Measurements from ENCODE around the gene CRHR1.

DNA sequence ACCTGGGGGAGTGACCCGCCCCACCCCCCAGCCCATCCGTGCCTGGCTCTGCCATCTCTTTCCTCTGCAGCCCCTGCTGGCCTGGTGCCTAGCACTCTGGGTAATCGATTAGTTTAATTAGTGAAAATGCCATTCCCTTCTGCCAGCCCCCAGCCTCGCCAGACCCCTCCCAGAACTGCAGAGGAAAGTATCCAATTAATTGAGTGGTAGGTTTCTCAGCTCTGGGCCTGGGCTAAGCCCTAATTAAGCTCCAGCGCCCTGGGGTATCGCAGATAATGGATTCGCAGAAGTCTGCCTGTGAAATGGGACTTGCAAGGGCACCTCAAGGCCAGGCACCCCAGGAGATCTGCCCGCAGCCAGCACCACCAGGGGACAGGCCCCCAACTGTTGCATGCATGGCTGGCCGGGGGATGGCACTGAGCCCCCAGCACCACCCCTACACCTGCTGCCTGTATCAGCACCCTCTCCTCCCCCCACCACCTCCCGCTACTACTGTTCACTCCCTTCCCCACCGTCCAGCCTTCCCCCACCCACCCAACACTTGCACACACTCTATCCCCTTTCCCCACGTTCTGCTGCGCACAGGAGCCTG is 40.9 kb downstream of the CRHR1 start:
- TF ChIP-seq, protein P1, sequence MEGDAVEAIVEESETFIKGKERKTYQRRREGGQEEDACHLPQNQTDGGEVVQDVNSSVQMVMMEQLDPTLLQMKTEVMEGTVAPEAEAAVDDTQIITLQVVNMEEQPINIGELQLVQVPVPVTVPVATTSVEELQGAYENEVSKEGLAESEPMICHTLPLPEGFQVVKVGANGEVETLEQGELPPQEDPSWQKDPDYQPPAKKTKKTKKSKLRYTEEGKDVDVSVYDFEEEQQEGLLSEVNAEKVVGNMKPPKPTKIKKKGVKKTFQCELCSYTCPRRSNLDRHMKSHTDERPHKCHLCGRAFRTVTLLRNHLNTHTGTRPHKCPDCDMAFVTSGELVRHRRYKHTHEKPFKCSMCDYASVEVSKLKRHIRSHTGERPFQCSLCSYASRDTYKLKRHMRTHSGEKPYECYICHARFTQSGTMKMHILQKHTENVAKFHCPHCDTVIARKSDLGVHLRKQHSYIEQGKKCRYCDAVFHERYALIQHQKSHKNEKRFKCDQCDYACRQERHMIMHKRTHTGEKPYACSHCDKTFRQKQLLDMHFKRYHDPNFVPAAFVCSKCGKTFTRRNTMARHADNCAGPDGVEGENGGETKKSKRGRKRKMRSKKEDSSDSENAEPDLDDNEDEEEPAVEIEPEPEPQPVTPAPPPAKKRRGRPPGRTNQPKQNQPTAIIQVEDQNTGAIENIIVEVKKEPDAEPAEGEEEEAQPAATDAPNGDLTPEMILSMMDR (conservative IDR thresholded peaks at IDR 0.05; ENCODE audit: low read depth, low read length) = no peak
- TF ChIP-seq POLR2A (IDR thresholded peaks at IDR 0.05; ENCODE audit: low read depth, low read length) (no peak), SMC3 (IDR thresholded peaks at IDR 0.05; ENCODE audit: low read depth, low read length) (no peak), RAD21 (IDR thresholded peaks at IDR 0.05; ENCODE audit: low read length) (no peak), RCOR1 (IDR thresholded peaks at IDR 0.05; ENCODE audit: insufficient replicate concordance, low read length) (no peak), CEBPB (IDR thresholded peaks at IDR 0.05; ENCODE audit: low read depth, low read length) (no peak), MAFK (IDR thresholded peaks at IDR 0.05; ENCODE audit: low read depth, low read length) (no peak)
- TF ChIP-seq, protein P2, sequence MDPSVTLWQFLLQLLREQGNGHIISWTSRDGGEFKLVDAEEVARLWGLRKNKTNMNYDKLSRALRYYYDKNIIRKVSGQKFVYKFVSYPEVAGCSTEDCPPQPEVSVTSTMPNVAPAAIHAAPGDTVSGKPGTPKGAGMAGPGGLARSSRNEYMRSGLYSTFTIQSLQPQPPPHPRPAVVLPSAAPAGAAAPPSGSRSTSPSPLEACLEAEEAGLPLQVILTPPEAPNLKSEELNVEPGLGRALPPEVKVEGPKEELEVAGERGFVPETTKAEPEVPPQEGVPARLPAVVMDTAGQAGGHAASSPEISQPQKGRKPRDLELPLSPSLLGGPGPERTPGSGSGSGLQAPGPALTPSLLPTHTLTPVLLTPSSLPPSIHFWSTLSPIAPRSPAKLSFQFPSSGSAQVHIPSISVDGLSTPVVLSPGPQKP (IDR thresholded peaks at IDR 0.05; ENCODE audit: borderline replicate concordance, low read depth, low read length) = no peak
- TF ChIP-seq, protein P3, sequence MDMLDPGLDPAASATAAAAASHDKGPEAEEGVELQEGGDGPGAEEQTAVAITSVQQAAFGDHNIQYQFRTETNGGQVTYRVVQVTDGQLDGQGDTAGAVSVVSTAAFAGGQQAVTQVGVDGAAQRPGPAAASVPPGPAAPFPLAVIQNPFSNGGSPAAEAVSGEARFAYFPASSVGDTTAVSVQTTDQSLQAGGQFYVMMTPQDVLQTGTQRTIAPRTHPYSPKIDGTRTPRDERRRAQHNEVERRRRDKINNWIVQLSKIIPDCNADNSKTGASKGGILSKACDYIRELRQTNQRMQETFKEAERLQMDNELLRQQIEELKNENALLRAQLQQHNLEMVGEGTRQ (IDR thresholded peaks at IDR 0.05; ENCODE audit: low read depth, low read length) = no peak
